Activated gamma-delta T cell treated with Interleukin-2 at 50 U/mL for 16 hours (primary cell): ENCODE data around the gene SRC.

Experiments
- DNase-seq: peaks from one replicate; pipeline ENCODE4 v3.0.0-alpha.2; 2020

The SRC gene

DNA sequence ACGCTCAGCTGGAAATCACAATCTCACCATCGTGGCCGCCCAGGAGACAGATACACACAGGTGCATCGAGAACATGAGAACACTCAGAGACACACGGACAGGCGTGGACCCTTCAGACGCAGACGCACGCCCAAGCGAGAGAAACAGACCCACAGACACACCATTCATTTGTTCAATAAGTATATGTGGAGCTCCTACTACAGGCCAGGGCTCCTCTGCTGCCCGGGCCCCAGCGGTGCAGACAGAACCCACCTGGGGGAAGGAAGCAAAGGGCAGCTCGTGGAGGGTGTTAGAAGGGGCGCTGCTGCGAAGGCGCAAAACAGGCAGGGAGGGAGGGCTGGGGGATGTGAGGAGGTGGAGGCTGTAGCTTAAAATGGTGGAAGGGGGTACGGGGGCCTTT is 39.2 kb downstream of the SRC start:
- no peak for DNase-seq

DNA sequence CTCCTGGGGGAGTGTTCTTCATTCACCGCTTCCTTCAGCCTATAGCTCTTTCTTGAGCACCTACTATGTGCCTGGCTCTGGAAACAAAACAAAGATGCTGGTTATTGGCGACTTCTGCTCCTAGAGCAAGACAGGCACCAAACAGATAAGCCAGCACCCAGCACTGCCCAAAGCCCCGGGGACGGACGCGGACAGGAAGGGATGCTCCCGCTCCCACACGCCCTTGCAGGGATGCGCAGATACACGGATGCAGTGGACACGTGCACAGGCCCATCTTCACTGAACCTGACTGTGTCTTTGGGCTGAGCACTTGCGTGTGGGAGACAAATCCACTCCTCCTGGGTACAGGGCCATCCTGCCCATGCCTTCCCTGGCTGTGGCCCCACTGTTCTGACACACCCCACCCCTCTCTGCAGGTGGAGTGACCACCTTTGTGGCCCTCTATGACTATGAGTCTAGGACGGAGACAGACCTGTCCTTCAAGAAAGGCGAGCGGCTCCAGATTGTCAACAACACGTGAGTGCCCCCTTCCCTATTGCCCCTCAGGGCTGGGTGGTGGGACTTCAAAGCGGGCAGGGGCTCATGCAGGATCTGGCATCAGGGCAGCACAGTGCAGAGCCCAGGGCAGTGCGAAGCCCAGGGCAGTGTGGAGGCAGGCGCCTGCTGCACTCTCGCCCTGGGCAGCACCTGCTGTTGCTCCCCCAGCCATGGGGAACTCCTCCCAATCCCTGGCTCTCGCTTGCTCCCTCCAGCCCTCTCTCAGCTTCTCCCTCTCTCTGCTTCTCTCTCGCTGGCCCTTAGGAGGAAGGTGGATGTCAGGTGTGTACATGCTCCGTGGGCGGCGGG is 39.9 kb downstream of the SRC start:
- DNase-seq: no peak

GRCh38 chr20:37386505-37387251 is 40.7 kb downstream of the SRC start:
- DNase-seq: no peak

- DNase-seq: no peak
Measured at GRCh38 chr20:37387519-37388269, 41.8 kb downstream of the SRC start.

GRCh38 chr20:37388831-37389230 is 42.9 kb downstream of the SRC start:
- DNase-seq: no peak

GRCh38 chr20:37389241-37389747 is 43.4 kb downstream of the SRC start:
- no peak for DNase-seq

DNA sequence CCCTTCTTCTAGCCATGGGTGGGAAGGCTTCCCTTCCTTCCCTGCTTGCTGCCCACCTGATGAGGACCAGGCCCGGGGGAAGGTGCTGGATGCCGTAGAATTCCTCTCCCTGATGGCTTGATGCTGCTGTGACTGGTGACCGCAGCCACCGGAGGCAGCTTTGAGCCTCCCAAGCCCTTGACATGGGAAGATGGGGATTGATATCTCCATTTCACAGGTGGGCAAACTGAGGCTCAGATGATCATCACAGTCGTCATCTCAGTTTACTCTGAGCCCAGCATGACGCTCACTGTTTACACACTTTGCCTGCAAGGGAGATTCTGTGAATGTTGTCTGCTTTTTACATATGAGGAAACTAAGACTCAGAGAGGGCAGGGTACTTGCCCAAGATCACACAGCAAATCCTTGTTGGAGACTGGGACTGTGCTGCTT is 43.9 kb downstream of the SRC start:
- no peak for DNase-seq

GRCh38 chr20:37390503-37390890 is 44.6 kb downstream of the SRC start:
- no peak for DNase-seq

DNA sequence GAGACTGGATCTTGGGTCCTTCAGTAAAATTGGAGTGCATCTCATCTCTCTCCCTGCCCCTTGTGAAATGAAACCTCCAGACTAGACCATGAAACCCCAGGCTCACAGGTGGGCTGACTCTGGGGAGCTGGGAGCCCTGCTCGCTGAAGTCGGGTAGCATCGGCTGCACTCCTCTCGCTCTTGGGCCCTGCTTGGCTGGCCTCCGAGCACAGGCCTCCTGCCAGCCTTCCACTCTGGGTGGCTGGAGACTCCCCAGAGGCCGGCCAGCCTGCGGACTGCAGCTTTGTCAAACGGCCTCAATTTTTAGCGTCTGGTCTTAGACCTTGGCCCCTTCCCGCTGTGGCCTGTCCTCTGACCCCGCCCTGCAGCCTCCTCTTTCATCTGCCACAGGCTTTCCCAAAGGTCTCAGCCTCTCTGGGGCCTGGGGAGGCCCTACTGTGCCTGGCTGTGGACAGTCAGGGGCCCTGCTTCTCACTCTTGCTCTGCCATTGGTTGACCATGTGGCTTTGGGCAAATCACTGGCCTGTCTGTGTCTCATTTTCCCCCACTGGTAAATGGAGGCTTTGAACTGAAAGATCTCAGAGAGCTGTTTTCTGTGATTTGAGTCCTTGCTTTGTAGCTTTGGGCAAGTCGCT is 45.1 kb downstream of the SRC start:
- DNase-seq: no peak

GRCh38 chr20:37392441-37393195 is 46.7 kb downstream of the SRC start:
- DNase-seq: no peak

GRCh38 chr20:37393196-37393862 is 47.4 kb downstream of the SRC start:
- DNase-seq: no peak

GRCh38 chr20:37393863-37394542 is 48.1 kb downstream of the SRC start:
- DNase-seq: no peak

GRCh38 chr20:37394543-37395409 is 48.8 kb downstream of the SRC start:
- DNase-seq: no peak

- DNase-seq: no peak
Measured at GRCh38 chr20:37395410-37395797, 49.5 kb downstream of the SRC start.

DNA sequence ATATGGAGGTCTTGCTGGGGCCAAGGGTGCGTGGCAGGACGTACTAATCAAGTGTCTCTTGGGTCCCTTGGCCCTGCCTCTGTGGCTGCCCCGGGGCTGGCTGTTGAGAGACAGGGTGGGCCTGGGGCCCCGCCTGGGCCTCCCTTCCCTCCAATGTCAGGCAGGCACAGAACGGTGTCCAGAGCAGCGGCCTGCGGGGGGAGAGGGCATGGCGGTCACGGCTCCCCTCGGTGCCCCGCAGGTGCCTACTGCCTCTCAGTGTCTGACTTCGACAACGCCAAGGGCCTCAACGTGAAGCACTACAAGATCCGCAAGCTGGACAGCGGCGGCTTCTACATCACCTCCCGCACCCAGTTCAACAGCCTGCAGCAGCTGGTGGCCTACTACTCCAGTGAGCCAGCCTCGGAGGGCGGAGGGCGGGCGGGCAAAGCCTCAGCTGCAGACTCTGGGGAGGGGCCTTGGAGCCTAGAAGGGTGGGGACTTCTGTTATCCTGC is 50.0 kb downstream of the SRC start:
- no peak for DNase-seq

DNA sequence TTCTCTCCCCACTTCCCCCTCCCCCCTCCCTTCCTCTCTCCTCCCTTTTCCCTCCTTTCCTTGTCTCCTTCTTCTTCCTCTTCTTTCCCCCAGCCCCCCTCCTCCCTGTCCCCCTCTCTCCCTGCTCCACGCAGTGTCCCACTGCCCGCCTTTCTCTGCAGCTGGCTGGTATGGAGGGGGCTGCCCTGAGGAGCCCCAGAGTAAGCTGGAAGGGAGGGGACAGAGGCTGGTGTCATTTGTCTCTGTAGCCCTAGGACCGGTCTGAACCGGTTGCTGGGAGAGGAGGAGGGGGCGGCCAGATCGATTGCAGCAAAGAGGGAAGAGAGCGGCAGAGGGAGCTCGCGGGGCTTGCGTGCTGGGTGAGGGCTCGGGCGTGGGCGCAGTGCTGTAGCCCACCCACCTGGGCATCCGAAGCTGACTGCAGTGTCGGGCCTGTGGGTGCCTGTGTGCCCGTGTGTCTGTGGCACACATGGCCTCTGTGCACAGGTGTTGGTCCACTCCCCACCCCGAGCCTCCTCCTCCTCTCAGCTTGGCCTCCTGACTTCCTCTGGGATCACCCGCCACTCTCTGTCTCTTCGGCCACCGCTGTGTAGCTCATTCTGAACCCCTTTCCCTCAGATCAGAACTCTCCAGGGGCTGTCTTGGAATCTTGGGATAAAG is 50.6 kb downstream of the SRC start:
- no peak for DNase-seq

DNA sequence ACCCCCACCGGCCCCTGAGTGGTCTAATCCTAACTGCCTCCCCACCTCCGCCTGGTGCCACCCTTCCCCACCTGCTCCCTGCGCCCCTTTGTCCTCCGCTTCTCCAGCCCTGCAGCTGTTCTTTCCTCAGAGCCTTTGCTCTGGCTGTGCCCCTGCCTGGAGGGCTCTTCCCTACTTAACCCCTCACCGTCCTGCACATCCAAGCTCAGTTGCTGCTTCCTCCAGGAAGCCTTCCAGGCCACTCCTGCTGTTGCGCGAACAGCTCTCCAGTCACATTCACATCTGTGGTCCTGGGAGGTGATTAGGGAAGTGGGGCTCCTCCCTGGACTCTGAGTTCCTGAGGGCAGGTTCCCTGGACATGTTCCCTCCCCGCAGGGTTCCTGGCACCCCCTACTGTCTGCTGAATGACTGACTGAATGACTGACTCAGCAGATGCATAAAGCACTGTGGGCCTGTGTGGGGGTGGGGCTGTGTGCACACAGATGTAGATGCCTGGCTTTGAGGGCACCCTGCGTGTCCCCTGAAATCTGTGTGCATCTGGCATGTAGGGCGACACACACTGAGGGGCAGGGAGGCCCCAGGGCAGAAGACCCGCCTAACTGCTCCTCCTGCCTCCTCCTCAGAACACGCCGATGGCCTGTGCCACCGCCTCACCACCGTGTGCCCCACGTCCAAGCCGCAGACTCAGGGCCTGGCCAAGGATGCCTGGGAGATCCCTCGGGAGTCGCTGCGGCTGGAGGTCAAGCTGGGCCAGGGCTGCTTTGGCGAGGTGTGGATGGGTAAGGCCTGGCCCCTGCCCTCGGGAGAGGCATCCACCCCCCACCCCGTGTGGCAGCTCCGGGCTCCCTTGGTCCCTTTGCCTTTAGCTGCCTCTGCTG is 51.4 kb downstream of the SRC start:
- DNase-seq: no peak
